ENCODE results near the gene ERVH48-1. TPM values are rescaled to one million over a fixed set of nuclear protein-coding genes. Genes with fewer than 3 reads are reported as not detected.

ERVH48-1 gene
- total RNA-seq, 1 experiment from 2014 or later, result 0.05 TPM

DNA sequence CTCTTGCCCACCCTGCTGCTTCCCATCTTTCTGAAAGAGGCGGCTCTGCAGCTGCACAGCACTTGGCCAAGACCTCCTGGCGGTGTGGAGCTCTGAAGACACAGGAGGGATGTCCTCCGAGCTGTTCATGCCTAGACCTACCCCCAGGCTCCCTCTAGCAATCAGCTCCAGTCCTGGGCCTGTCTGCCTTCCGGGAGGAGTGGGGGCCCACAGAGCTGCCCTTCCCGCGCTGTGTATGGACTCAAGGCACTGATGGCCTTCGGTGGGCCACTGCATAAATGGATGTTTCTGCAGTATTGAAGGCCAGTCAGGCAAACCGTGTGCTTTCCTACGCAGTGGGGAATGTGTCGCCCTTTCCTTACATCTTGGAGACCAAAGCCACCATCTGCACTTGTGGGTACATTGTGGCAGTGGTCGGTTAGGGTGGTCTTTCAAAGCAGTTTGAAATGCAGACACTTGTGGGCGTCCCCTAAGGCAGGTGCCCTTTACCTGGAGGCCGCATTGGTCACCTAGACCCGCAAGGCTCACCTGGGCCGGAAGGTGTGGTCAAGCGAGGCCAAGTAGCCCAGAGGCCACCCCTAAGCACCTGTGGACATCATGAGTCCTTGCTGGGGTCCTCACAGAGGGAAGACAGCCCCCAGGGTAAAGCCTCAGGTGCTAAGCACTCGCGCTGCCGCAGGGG is 48.0 kb upstream of the ERVH48-1 start:
- TF ChIP-seq SIN3A (IDR thresholded peaks at IDR 0.05; ENCODE audit: borderline replicate concordance, insufficient read depth, low read depth, low read length) (no peak), POLR2AphosphoS5 (IDR thresholded peaks at IDR 0.05; ENCODE audit: low read depth, low read length) (no peak), TCF7L2 (IDR thresholded peaks at IDR 0.05; ENCODE audit: low read depth, low read length) (no peak)
- TF ChIP-seq, protein P1, sequence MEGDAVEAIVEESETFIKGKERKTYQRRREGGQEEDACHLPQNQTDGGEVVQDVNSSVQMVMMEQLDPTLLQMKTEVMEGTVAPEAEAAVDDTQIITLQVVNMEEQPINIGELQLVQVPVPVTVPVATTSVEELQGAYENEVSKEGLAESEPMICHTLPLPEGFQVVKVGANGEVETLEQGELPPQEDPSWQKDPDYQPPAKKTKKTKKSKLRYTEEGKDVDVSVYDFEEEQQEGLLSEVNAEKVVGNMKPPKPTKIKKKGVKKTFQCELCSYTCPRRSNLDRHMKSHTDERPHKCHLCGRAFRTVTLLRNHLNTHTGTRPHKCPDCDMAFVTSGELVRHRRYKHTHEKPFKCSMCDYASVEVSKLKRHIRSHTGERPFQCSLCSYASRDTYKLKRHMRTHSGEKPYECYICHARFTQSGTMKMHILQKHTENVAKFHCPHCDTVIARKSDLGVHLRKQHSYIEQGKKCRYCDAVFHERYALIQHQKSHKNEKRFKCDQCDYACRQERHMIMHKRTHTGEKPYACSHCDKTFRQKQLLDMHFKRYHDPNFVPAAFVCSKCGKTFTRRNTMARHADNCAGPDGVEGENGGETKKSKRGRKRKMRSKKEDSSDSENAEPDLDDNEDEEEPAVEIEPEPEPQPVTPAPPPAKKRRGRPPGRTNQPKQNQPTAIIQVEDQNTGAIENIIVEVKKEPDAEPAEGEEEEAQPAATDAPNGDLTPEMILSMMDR (IDR thresholded peaks at IDR 0.05), result no peak
- TF ChIP-seq, protein P2, sequence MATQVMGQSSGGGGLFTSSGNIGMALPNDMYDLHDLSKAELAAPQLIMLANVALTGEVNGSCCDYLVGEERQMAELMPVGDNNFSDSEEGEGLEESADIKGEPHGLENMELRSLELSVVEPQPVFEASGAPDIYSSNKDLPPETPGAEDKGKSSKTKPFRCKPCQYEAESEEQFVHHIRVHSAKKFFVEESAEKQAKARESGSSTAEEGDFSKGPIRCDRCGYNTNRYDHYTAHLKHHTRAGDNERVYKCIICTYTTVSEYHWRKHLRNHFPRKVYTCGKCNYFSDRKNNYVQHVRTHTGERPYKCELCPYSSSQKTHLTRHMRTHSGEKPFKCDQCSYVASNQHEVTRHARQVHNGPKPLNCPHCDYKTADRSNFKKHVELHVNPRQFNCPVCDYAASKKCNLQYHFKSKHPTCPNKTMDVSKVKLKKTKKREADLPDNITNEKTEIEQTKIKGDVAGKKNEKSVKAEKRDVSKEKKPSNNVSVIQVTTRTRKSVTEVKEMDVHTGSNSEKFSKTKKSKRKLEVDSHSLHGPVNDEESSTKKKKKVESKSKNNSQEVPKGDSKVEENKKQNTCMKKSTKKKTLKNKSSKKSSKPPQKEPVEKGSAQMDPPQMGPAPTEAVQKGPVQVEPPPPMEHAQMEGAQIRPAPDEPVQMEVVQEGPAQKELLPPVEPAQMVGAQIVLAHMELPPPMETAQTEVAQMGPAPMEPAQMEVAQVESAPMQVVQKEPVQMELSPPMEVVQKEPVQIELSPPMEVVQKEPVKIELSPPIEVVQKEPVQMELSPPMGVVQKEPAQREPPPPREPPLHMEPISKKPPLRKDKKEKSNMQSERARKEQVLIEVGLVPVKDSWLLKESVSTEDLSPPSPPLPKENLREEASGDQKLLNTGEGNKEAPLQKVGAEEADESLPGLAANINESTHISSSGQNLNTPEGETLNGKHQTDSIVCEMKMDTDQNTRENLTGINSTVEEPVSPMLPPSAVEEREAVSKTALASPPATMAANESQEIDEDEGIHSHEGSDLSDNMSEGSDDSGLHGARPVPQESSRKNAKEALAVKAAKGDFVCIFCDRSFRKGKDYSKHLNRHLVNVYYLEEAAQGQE (IDR thresholded peaks at IDR 0.05; ENCODE audit: insufficient read depth in 1 of 2, low read depth in 2 of 2, low read length in 1 of 2), result no peak
- H3K27ac ChIP-seq (ENCODE audit: low read length), result peak overlapping the region; percentile 89
- DNase-seq (ENCODE audit: low read depth, low spot score) (no peak), ATAC-seq (no peak)
- POLR2A ChIA-PET, result interaction anchor here (0.6 to 0.8 kb wide), 6 partner anchors 8 to 925 kb away, joined by 3 to 11 read pairs (median 6); no protein-coding TSS in a partner anchor
- intact Hi-C loops (cut with micrococcal nuclease; ENCODE audit: unreplicated experiment), result no loop called here
- no TSS peak for BruUV-seq (replicated peaks)
- H3K4me3 ChIP-seq (ENCODE audit: low read depth in 2 of 2, low read length in 2 of 2), result peak overlapping the region; percentile 42 to 62
- no peaks in the 10 kb centered on the region for H3K36me3 ChIP-seq (ENCODE audit: control insufficient read depth, insufficient read depth, low read length)
- CTCF ChIA-PET, result interaction anchor here (0.5 to 0.6 kb wide), 2 partner anchors 28 to 672 kb away, joined by 3 to 5 read pairs; no protein-coding TSS in a partner anchor
- H3K27me3 ChIP-seq (ENCODE audit: control insufficient read depth, insufficient read depth, low read length), result no peaks in the 10 kb centered on the region
- in situ Hi-C loops (cut with HindIII; ENCODE audit: low pct_unique_long_range_greater_than_20kb, low sequenced_read_pairs), result no loop called here
- H3K9me3 ChIP-seq (ENCODE audit: control insufficient read depth, insufficient read depth, low read depth, low read length), result no peaks in the 10 kb centered on the region
- H3K4me1 ChIP-seq (ENCODE audit: control insufficient read depth, insufficient read depth, low read length), result peaks cover 12% of the 10 kb centered on the region

DNA sequence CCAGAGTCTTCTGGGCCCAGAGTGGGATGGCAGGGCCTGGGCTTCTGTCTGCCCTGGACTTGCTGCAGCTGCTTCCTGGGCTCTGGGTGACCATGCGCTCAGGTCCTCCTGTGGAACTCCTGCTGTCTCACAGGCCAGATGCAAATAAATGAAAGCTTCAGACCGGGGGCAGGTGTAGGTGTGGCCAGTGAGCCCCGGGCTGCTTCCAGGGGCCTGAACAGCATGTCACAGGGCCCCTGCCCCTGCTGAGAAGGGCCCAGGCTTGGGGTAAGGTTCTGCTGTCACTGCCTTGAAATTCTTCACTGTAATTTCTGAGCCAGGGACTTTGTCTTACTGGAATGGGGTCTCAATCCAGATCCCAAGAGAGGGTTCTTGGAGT is 46.5 kb upstream of the ERVH48-1 start:
- no peaks in the 10 kb centered on the region for H3K36me3 ChIP-seq (ENCODE audit: control insufficient read depth, insufficient read depth, low read length)
- ATAC-seq (no peak), DNase-seq (ENCODE audit: low read depth, low spot score) (no peak)
- peaks cover 12% of the 10 kb centered on the region for H3K4me1 ChIP-seq (ENCODE audit: control insufficient read depth, insufficient read depth, low read length)
- no peaks in the 10 kb centered on the region for H3K27me3 ChIP-seq (ENCODE audit: control insufficient read depth, insufficient read depth, low read length)
- TF ChIP-seq SIN3A (IDR thresholded peaks at IDR 0.05; ENCODE audit: borderline replicate concordance, insufficient read depth, low read depth, low read length) (no peak), TCF7L2 (IDR thresholded peaks at IDR 0.05; ENCODE audit: low read depth, low read length) (no peak), POLR2AphosphoS5 (IDR thresholded peaks at IDR 0.05; ENCODE audit: low read depth, low read length) (no peak)
- TF ChIP-seq, protein P2 (IDR thresholded peaks at IDR 0.05; ENCODE audit: insufficient read depth in 1 of 2, low read depth in 2 of 2, low read length in 1 of 2), result no peak
- TF ChIP-seq, protein P1 (IDR thresholded peaks at IDR 0.05), result no peak
- BruUV-seq (replicated peaks), result no TSS peak
- ChIA-PET POLR2A (interaction anchor here (0.5 kb wide), 1 partner anchor 13 kb away, joined by 5 read pairs; no protein-coding TSS in a partner anchor), CTCF (no interaction called here)
- no peak overlapping the region for H3K27ac ChIP-seq (ENCODE audit: low read length)
- in situ Hi-C loops (cut with HindIII; ENCODE audit: low pct_unique_long_range_greater_than_20kb, low sequenced_read_pairs) (no loop called here), intact Hi-C loops (cut with micrococcal nuclease; ENCODE audit: unreplicated experiment) (no loop called here)
- no peaks in the 10 kb centered on the region for H3K9me3 ChIP-seq (ENCODE audit: control insufficient read depth, insufficient read depth, low read depth, low read length)
- H3K4me3 ChIP-seq (ENCODE audit: low read depth in 2 of 2, low read length in 2 of 2), result no peak overlapping the region
